Natural killer cell (primary cell): ENCODE results near the gene ENO1. TPM values are rescaled to one million over a fixed set of nuclear protein-coding genes. Genes with fewer than 3 reads are reported as not detected.

Source experiments
- ATAC-seq, 3 donors: fragments of 150-1000 bp in 2 of 3; fragments of 200-7000 bp in 1 of 3; cut with Tn5 transposase; 1 replicate in 1 of 3; 2 replicates in 2 of 3; pipeline ENCODE4 v1.10.0; 2021; ENCODE audit warnings: mild to moderate bottlenecking in 2 of 3, moderate library complexity in 2 of 3
- DNase-seq, 2 donors: peaks; one replicate each; pipeline versions ENCODE4 v3.0.0 to v3.0.0-alpha.2; 2013 to 2021; ENCODE audit warnings: mixed read lengths in 1 of 2
- H3K27ac ChIP-seq: one replicate; pipeline ENCODE4 v1.5.1; 2013; ENCODE audit warnings: mild to moderate bottlenecking, low read length
- H3K27me3 ChIP-seq: one replicate; pipeline ENCODE4 v1.6.1; 2013; ENCODE audit warnings: low read length; ENCODE audit not compliant: control insufficient read depth, insufficient read depth
- H3K36me3 ChIP-seq: one replicate; pipeline ENCODE4 v1.6.1; 2013; ENCODE audit warnings: low read length; ENCODE audit not compliant: control insufficient read depth, insufficient read depth
- H3K4me1 ChIP-seq: one replicate; pipeline ENCODE4 v1.6.1; 2013; ENCODE audit warnings: low read length; ENCODE audit not compliant: control insufficient read depth, insufficient read depth
- H3K4me3 ChIP-seq: one replicate; pipeline ENCODE4 v1.5.1; 2013; ENCODE audit warnings: low read length
- H3K9me3 ChIP-seq: one replicate; pipeline ENCODE4 v1.6.1; 2013; ENCODE audit warnings: low read length; ENCODE audit not compliant: control insufficient read depth, insufficient read depth
- H3K27ac Mint-ChIP-seq, 2 donors: one replicate each; pipeline ENCODE4 v1.8.0; 2022; ENCODE audit warnings: mild to moderate bottlenecking in 2 of 2, mixed read lengths in 2 of 2, moderate library complexity in 1 of 2
- H3K27me3 Mint-ChIP-seq, 2 donors: one replicate each; pipeline ENCODE4 v1.8.0; 2022; ENCODE audit warnings: low read depth in 2 of 2, mixed read lengths in 2 of 2
- H3K36me3 Mint-ChIP-seq: one replicate; pipeline ENCODE4 v1.8.0; 2022; ENCODE audit warnings: mixed read lengths
- H3K4me1 Mint-ChIP-seq, 2 donors: one replicate each; pipeline ENCODE4 v1.8.0; 2022; ENCODE audit warnings: mixed read lengths in 2 of 2
- H3K4me3 Mint-ChIP-seq: one replicate; pipeline ENCODE4 v1.8.0; 2022; ENCODE audit warnings: mild to moderate bottlenecking, moderate library complexity, mixed read lengths
- H3K9me3 Mint-ChIP-seq, 2 donors: one replicate each; pipeline ENCODE4 v1.8.0; 2022; ENCODE audit warnings: mixed read lengths in 2 of 2
- CTCF ChIP-seq: fragments of 200-600 bp; IDR thresholded peaks from one replicate; pipeline ENCODE4 v1.8.0; 2022; ENCODE audit warnings: antibody characterized with exemption
- WGBS: methylation state at CpG from one replicate; pipeline ENCODE4 v1.1.7; 2013; ENCODE audit warnings: missing lambda C conversion rate; ENCODE audit not compliant: insufficient coverage; 5-methylcytosine and 5-hydroxymethylcytosine counted together
- intact Hi-C: fragments of 100-400 bp; cut with micrococcal nuclease; formaldehyde crosslinking; loops from one replicate; pipeline ENCODE4 v1.14.2; 2022
- total RNA-seq, 4 donors: library from RNA; stranded (reverse); fragments of 120-200 nt in 1 of 4; gene quantifications; one replicate each; pipeline versions ENCODE4 v1.2.3 to v1.2.4, GENCODE V29; 2013 to 2022

ENO1 gene
- total RNA-seq, 3 donors from 2014 or later (not counting 1 experiment from before 2014, with no cell fraction given), result 254 to 299 (median 266) TPM

- Histone ChIP-seq H3K9me3 (no peaks in the 10 kb centered on the region), H3K36me3 (no peaks in the 10 kb centered on the region), H3K27me3 (no peaks in the 10 kb centered on the region), H3K27ac (no peak overlapping the region), H3K4me1 (peaks cover 2% of the 10 kb centered on the region), H3K4me3 (no peak overlapping the region)
- no peaks in the 10 kb centered on the region for H3K27me3 Mint-ChIP-seq
- H3K36me3 Mint-ChIP-seq, result no peaks in the 10 kb centered on the region
- peaks cover 31 to 38% of the 10 kb centered on the region in 2 donors for H3K4me1 Mint-ChIP-seq
- no peak overlapping the region for H3K27ac Mint-ChIP-seq
- ATAC-seq (no peak), DNase-seq (no peak)
- H3K9me3 Mint-ChIP-seq, result no peaks in the 10 kb centered on the region
- no peak for TF ChIP-seq CTCF
- intact Hi-C loops, result no loop called here
- no peak overlapping the region for H3K4me3 Mint-ChIP-seq
- WGBS, result 85% methylated on average over 6 of the region's 6 CpGs
Measured at GRCh38 chr1:8812081-8812480, 66.4 kb downstream of the ENO1 start.

Other genes with a start within 250 kb of the ENO1 start
- 10 to 100 TPM; 67.7 to 76.0 (median 73.0) TPM for gene RERE, start 61.0 kb downstream of the ENO1 start, total RNA-seq
- gene CA6, start 67.2 kb upstream of the ENO1 start, total RNA-seq, result not detected
- not detected for gene SLC2A7, start 147.7 kb upstream of the ENO1 start, total RNA-seq
- gene SLC2A5, start 190.9 kb upstream of the ENO1 start, total RNA-seq, result not detected